Progenitor cell of endocrine pancreas (in vitro differentiated cells): Measurements from ENCODE around the gene NPAS1. TPM values are rescaled to one million over a fixed set of nuclear protein-coding genes. Genes with fewer than 3 reads are reported as not detected.
A peak's percentile ranks its signal among the peaks of the same experiment; 100 is the strongest.

ENCODE experiments used
- DNase-seq: peaks from one replicate; pipeline ENCODE4 v3.0.0; 2021; ENCODE audit warnings: low spot score; ENCODE audit not compliant: unreplicated experiment
- H3K27ac Mint-ChIP-seq: 2 replicates; pipeline ENCODE4 v1.8.0; 2021; ENCODE audit warnings: mild to moderate bottlenecking, moderate library complexity, mixed read lengths
- H3K27me3 Mint-ChIP-seq: 2 replicates; pipeline ENCODE4 v1.8.0; 2021; ENCODE audit warnings: mixed read lengths
- H3K36me3 Mint-ChIP-seq: 2 replicates; pipeline ENCODE4 v1.8.0; 2022; ENCODE audit warnings: mixed read lengths; ENCODE audit not compliant: insufficient read depth
- H3K4me1 Mint-ChIP-seq: 2 replicates; pipeline ENCODE4 v1.8.0; 2021; ENCODE audit warnings: low read depth, mixed read lengths
- H3K4me3 Mint-ChIP-seq: 2 replicates; pipeline ENCODE4 v1.8.0; 2021; ENCODE audit warnings: low read depth, mild to moderate bottlenecking, moderate library complexity, mixed read lengths
- H3K9me3 Mint-ChIP-seq: 2 replicates; pipeline ENCODE4 v1.8.0; 2021; ENCODE audit warnings: low read depth, mixed read lengths
- CTCF ChIP-seq: fragments of 200-600 bp; sonication (generic); IDR thresholded peaks from one replicate; pipeline ENCODE4 v1.5.0; 2021; ENCODE audit warnings: antibody characterized with exemption, mild to moderate bottlenecking; ENCODE audit not compliant: unreplicated experiment
- total RNA-seq: library from RNA; stranded (reverse); gene quantifications from 2 replicates; pipeline ENCODE4 v1.2.1, GENCODE V29; 2021

Gene NPAS1
- total RNA-seq, 1 donor from 2014 or later: 2.4 TPM

GRCh38 chr19:47056411-47056810 lies 36.8 kb downstream of the NPAS1 start:
- Mint-ChIP-seq H3K4me1 (peaks cover 15% of the 10 kb centered on the region), H3K4me3 (no peak overlapping the region), H3K27me3 (no peaks in the 10 kb centered on the region), H3K36me3 (peaks cover 5% of the 10 kb centered on the region), H3K9me3 (peaks cover 13% of the 10 kb centered on the region), H3K27ac (peak overlapping the region; percentile 27)
- no peak for TF ChIP-seq CTCF
- no peak for DNase-seq

- Mint-ChIP-seq H3K4me3 (no peak overlapping the region), H3K4me1 (peaks cover 12% of the 10 kb centered on the region), H3K9me3 (peaks cover 13% of the 10 kb centered on the region), H3K27me3 (no peaks in the 10 kb centered on the region), H3K27ac (no peak overlapping the region), H3K36me3 (peaks cover 5% of the 10 kb centered on the region)
- no peak for TF ChIP-seq CTCF
- DNase-seq: no peak
Observed at GRCh38 chr19:47057328-47057727, 37.7 kb downstream of the NPAS1 start.

- H3K4me3 Mint-ChIP-seq: no peak overlapping the region
- H3K36me3 Mint-ChIP-seq: peaks cover 5% of the 10 kb centered on the region
- no peak for TF ChIP-seq CTCF
- H3K27ac Mint-ChIP-seq: peak overlapping the region; percentile 90
- DNase-seq: no peak
- no peaks in the 10 kb centered on the region for H3K27me3 Mint-ChIP-seq
- peaks cover 12% of the 10 kb centered on the region for H3K4me1 Mint-ChIP-seq
- H3K9me3 Mint-ChIP-seq: peaks cover 13% of the 10 kb centered on the region
Observed at GRCh38 chr19:47058621-47059022, 39.0 kb downstream of the NPAS1 start.

- Mint-ChIP-seq H3K27ac (peak overlapping the region; percentile 78), H3K9me3 (no peaks in the 10 kb centered on the region), H3K36me3 (peaks cover 2% of the 10 kb centered on the region), H3K27me3 (no peaks in the 10 kb centered on the region), H3K4me1 (peaks cover under 1% of the 10 kb centered on the region), H3K4me3 (no peak overlapping the region)
- DNase-seq: no peak
- no peak for TF ChIP-seq CTCF
Observed at GRCh38 chr19:47063874-47064273, 44.2 kb downstream of the NPAS1 start.

GRCh38 chr19:47065242-47065641 lies 45.6 kb downstream of the NPAS1 start:
- H3K27ac Mint-ChIP-seq: no peak overlapping the region
- H3K36me3 Mint-ChIP-seq: peaks cover 5% of the 10 kb centered on the region
- no peaks in the 10 kb centered on the region for H3K27me3 Mint-ChIP-seq
- DNase-seq: no peak
- H3K4me1 Mint-ChIP-seq: no peaks in the 10 kb centered on the region
- H3K9me3 Mint-ChIP-seq: no peaks in the 10 kb centered on the region
- no peak overlapping the region for H3K4me3 Mint-ChIP-seq
- no peak for TF ChIP-seq CTCF
